Adrenal gland (tissue), 12 donors: Measurements from ENCODE around the gene CA11. TPM values are rescaled to one million over a fixed set of nuclear protein-coding genes. Genes with fewer than 3 reads are reported as not detected.

ENCODE experiments used
- DNase-seq, 7 donors: peaks; one replicate each; pipeline ENCODE4 v3.0.0-alpha.2; 2019 to 2020
- H3K27ac ChIP-seq, 5 donors: fragments of 200-600 bp; sonication (generic) in 4 of 5; 1 replicate in 3 of 5; 2 replicates in 2 of 5; pipeline versions ENCODE4 v1.5.1 to v1.8.0; 2016 to 2020; ENCODE audit warnings: mild to moderate bottlenecking in 1 of 5
- H3K27me3 ChIP-seq: fragments of 200-600 bp; 2 replicates; pipeline ENCODE4 v1.8.0; 2021
- H3K36me3 ChIP-seq, 2 donors: fragments of 200-600 bp; replicated peaks in 1 of 2; 1 replicate in 1 of 2; 2 replicates in 1 of 2; pipeline versions ENCODE4 v1.5.1 to v1.8.0; 2018 to 2022
- H3K4me1 ChIP-seq, 2 donors: fragments of 200-600 bp; replicated peaks in 1 of 2; 1 replicate in 1 of 2; 2 replicates in 1 of 2; pipeline versions ENCODE4 v1.5.1 to v1.8.0; 2018 to 2021
- H3K4me3 ChIP-seq, 4 donors: fragments of 200-600 bp; sonication (generic) in 3 of 4; one replicate each; pipeline ENCODE4 v1.5.1; 2016 to 2018
- H3K9me3 ChIP-seq, 3 donors: fragments of 200-600 bp; sonication (generic) in 1 of 3; replicated peaks in 1 of 3; 1 replicate in 2 of 3; 2 replicates in 1 of 3; pipeline versions ENCODE4 v1.5.1 to v1.8.0; 2016 to 2021
- CTCF ChIP-seq, 6 experiments: fragments of 450-650 bp in 4 of 6; fragments of 200-600 bp in 2 of 6; sonication (generic) in 1 of 6; IDR thresholded peaks; 1 replicate in 5 of 6; 2 replicates in 1 of 6; pipeline versions ENCODE4 v1.5.1 to v1.8.0; 2016 to 2021; ENCODE audit warnings: antibody characterized with exemption in 6 of 6, mild to moderate bottlenecking in 2 of 6, moderate library complexity in 1 of 6
- POLR2A ChIP-seq, 2 donors: fragments of 450-650 bp; IDR thresholded peaks; one replicate each; pipeline ENCODE4 v1.6.1; 2017; ENCODE audit warnings: antibody characterized with exemption in 2 of 2, mild to moderate bottlenecking in 2 of 2, moderate library complexity in 1 of 2
- WGBS, 4 donors: extraction: QIAGEN DNeasy Blood & Tissue Kit in 2 of 4; methylation state at CpG; one replicate each; pipeline versions ENCODE4 v1.1.5 to v1.1.7; 2013 to 2017; 5-methylcytosine and 5-hydroxymethylcytosine counted together
- intact Hi-C, 2 donors: fragments of 100-400 bp; cut with DNase I; formaldehyde crosslinking; loops; one replicate each; pipeline versions ENCODE4 v1.14.1 to v1.15.0; 2022 to 2023
- polyA plus RNA-seq, 3 donors: library from polyadenylated mRNA; stranded (reverse); fragments of 200-250 nt in 2 of 3; fragments of 350-450 nt in 1 of 3; fragmentation: Illumina TruSeq in 1 of 3; extraction: RNeasy Lipid Tissue Mini Kit (QIAGEN cat#74804) in 1 of 3; gene quantifications; one replicate each; pipeline ENCODE4 v1.2.3, GENCODE V29; 2013 to 2014
- total RNA-seq, 9 donors: library from RNA; depleted of rRNA in 4 of 9; stranded (reverse); fragments of >200 nt in 4 of 9; fragments of 120-200 nt in 1 of 9; fragmentation: NEBNext Ultra II Directional in 1 of 9; extraction: Animal tissue kit (Norgen Biotek cat#: 25700) in 1 of 9; gene quantifications; one replicate each; pipeline versions ENCODE4 v1.1.0 to v1.2.4, GENCODE V29; 2013 to 2023
- donor health status: healthy with polysubstance abuse.
- donor health status: Bipolar disorder and iron deficiency.
- donor health status: DM: yes; HTN: yes; CAD: no.
- donor health status: DM: no; HTN: no; CAD: no.
- donor health status: DM: no; HTN: no; CAD: no.
- donor health status: DM: yes; HTN: yes; CAD: no.

Gene CA11
- total and polyA plus RNA-seq, 12 donors: 6.0 to 125 (median 23.7) TPM

- peak in 4 of 7 donors; percentile 26 to 69 (median 48) for DNase-seq
- Histone ChIP-seq H3K36me3 (peaks cover 0 to 27% of the 10 kb centered on the region in 2 donors), H3K4me3 (peak overlapping the region in 2 of 4 donors; percentile 82 to 97), H3K4me1 (peaks cover 33 to 44% of the 10 kb centered on the region in 2 donors), H3K27me3 (no peaks in the 10 kb centered on the region), H3K27ac (peak overlapping the region; percentile 84 to 96 (median 92)), H3K9me3 (no peaks in the 10 kb centered on the region)
- WGBS, 4 donors: 29 to 32% (median 32%) methylated on average over 6 of the region's 6 CpGs
- intact Hi-C loops: no loop called here
- TF ChIP-seq CTCF (IDR thresholded peaks at IDR 0.05) (peak in 3 of 6 experiments; percentile 22 to 42 (median 28)), POLR2A (IDR thresholded peaks at IDR 0.05) (no peak)
These were observed 26.0 kb downstream of the CA11 start for GRCh38 chr19:48619692-48620585.

- peaks cover 26 to 45% of the 10 kb centered on the region in 2 donors for H3K4me1 ChIP-seq
- H3K27me3 ChIP-seq: no peaks in the 10 kb centered on the region
- peaks cover 0 to 30% of the 10 kb centered on the region in 2 donors for H3K36me3 ChIP-seq
- 0 to 1% (median 0%) methylated on average over 10 to 69 of the region's 69 CpGs for WGBS, 4 donors
- intact Hi-C loops: no loop called here
- peak within 1 kb of the TSS; percentile 38 to 97 (median 88) for H3K4me3 ChIP-seq
- peak within 1 kb of the TSS; percentile 84 to 96 (median 92) for H3K27ac ChIP-seq
- no peaks in the 10 kb centered on the region for H3K9me3 ChIP-seq
- TF ChIP-seq CTCF (IDR thresholded peaks at IDR 0.05) (peak in 1 of 6 experiments; percentile 14), POLR2A (IDR thresholded peaks at IDR 0.05) (peak; percentile 86 to 98)
- peak; percentile 97 to 100 (median 98) for DNase-seq
These were observed 26.9 kb downstream of the CA11 start, which contains the start of the genes RPL18 and SPHK2 for GRCh38 chr19:48618916-48619691. Gene RPL18, minus strand, starts transcription at chr19:48619178. Its CDS starts 35 bp downstream, at chr19:48619143. Gene SPHK2, plus strand, starts transcription at chr19:48619506. Its CDS starts 1,009 bp downstream, at chr19:48620515.

- peaks cover 0 to 30% of the 10 kb centered on the region in 2 donors for H3K36me3 ChIP-seq
- no peaks in the 10 kb centered on the region for H3K27me3 ChIP-seq
- TF ChIP-seq CTCF (IDR thresholded peaks at IDR 0.05): no peak
- TF ChIP-seq POLR2A (IDR thresholded peaks at IDR 0.05): no peak
- peaks cover 21 to 40% of the 10 kb centered on the region in 2 donors for H3K4me1 ChIP-seq
- peak in 5 of 7 donors; percentile 25 to 72 (median 50) for DNase-seq
- intact Hi-C loops: no loop called here
- no peaks in the 10 kb centered on the region for H3K9me3 ChIP-seq
- H3K27ac ChIP-seq: peak overlapping the region; percentile 47 to 96 (median 92)
- 1 to 6% (median 2%) methylated on average over 10 to 18 of the region's 18 CpGs for WGBS, 4 donors
- peak overlapping the region; percentile 38 to 97 (median 88) for H3K4me3 ChIP-seq
These were observed 27.6 kb downstream of the CA11 start for GRCh38 chr19:48618278-48618915.
